Activated CD8-positive, alpha-beta T cell treated with anti-CD3 and anti-CD28 coated beads for 36 hours (primary cell): Measurements from ENCODE around the gene AGFG1. TPM values are rescaled to one million over a fixed set of nuclear protein-coding genes. Genes with fewer than 3 reads are reported as not detected.
"Not testable (repeated sequence)": the region's sequence is repeated elsewhere in the genome, so short reads cannot be mapped to it uniquely, and the experiment has no call there.

Experiments used
- ATAC-seq: fragments of 200-7000 bp; cut with Tn5 transposase; one replicate; pipeline ENCODE4 v1.10.0; 2021; ENCODE audit warnings: mild to moderate bottlenecking, moderate library complexity
- CTCF ChIA-PET: fragments of 350-600 bp; sonication (Branson Sonifier 250); formaldehyde crosslinking; loops from one replicate; lab custom pipeline; 2021; ENCODE audit warnings: antibody characterized with exemption; lab: Charles Lee
- POLR2A ChIA-PET: fragments of 350-600 bp; sonication (Branson Sonifier 250); formaldehyde crosslinking; loops from one replicate; lab custom pipeline; 2021; ENCODE audit warnings: antibody characterized with exemption; lab: Charles Lee
- DNase-seq: peaks from one replicate; pipeline ENCODE4 v3.0.0-alpha.2; 2020
- H3K27ac Mint-ChIP-seq: one replicate; pipeline ENCODE4 v1.8.0; 2021; ENCODE audit warnings: mild to moderate bottlenecking, mixed read lengths
- H3K27me3 Mint-ChIP-seq: one replicate; pipeline ENCODE4 v1.8.0; 2021; ENCODE audit warnings: mixed read lengths
- H3K36me3 Mint-ChIP-seq: one replicate; pipeline ENCODE4 v1.8.0; 2021; ENCODE audit warnings: low read depth, mixed read lengths
- H3K4me1 Mint-ChIP-seq: one replicate; pipeline ENCODE4 v1.8.0; 2021; ENCODE audit warnings: low read depth, mixed read lengths
- H3K4me3 Mint-ChIP-seq: one replicate; pipeline ENCODE4 v1.8.0; 2021; ENCODE audit warnings: mild to moderate bottlenecking, moderate library complexity, mixed read lengths
- H3K9me3 Mint-ChIP-seq: one replicate; pipeline ENCODE4 v1.8.0; 2021; ENCODE audit warnings: mixed read lengths
- CTCF ChIP-seq: fragments of 200-600 bp; IDR thresholded peaks from one replicate; pipeline ENCODE4 v1.8.0; 2022; ENCODE audit warnings: antibody characterized with exemption, mild to moderate bottlenecking
- intact Hi-C: fragments of 100-400 bp; cut with micrococcal nuclease; formaldehyde crosslinking; loops from one replicate; pipeline ENCODE4 v1.10.0; 2022
- total RNA-seq, 2 experiments: library from RNA; stranded (reverse); gene quantifications; one replicate each; pipeline ENCODE4 v1.2.3, GENCODE V29; 2021

AGFG1 gene
- total RNA-seq, 2 experiments from 2014 or later: 117 to 119 TPM

GRCh38 chr2:227517724-227518123, 45.8 kb downstream of the AGFG1 start:
- Mint-ChIP-seq H3K4me3 (no peak overlapping the region), H3K27me3 (no peaks in the 10 kb centered on the region), H3K36me3 (peaks cover 18% of the 10 kb centered on the region), H3K9me3 (no peaks in the 10 kb centered on the region), H3K4me1 (peaks cover 46% of the 10 kb centered on the region), H3K27ac (no peak overlapping the region)
- ATAC-seq: no peak
- POLR2A ChIA-PET: no interaction called here
- intact Hi-C loops: no loop called here
- no peak for TF ChIP-seq CTCF
- no peak for DNase-seq
- CTCF ChIA-PET: no interaction called here

- H3K36me3 Mint-ChIP-seq: peaks cover 18% of the 10 kb centered on the region
- CTCF ChIA-PET: interaction anchor here (1.4 kb wide), 1 partner anchor 38 kb away, joined by 5 read pairs; no protein-coding TSS in a partner anchor
- DNase-seq, H3K27me3 Mint-ChIP-seq, ATAC-seq, H3K4me3 Mint-ChIP-seq, intact Hi-C loops, POLR2A ChIA-PET, H3K9me3 Mint-ChIP-seq, H3K27ac Mint-ChIP-seq: not testable (repeated sequence)
- H3K4me1 Mint-ChIP-seq: peaks cover 45% of the 10 kb centered on the region
These were observed 46.4 kb downstream of the AGFG1 start for GRCh38 chr2:227518278-227518865.

GRCh38 chr2:227521178-227521577, 49.2 kb downstream of the AGFG1 start:
- POLR2A ChIA-PET, H3K27ac Mint-ChIP-seq, DNase-seq, intact Hi-C loops, H3K9me3 Mint-ChIP-seq, H3K27me3 Mint-ChIP-seq, H3K4me3 Mint-ChIP-seq, ATAC-seq: not testable (repeated sequence)
- CTCF ChIA-PET: interaction anchor here (1.2 to 2.0 kb wide), 3 partner anchors 16 to 50 kb away, joined by 3 to 6 read pairs (median 5); no protein-coding TSS in a partner anchor
- H3K36me3 Mint-ChIP-seq: peaks cover 31% of the 10 kb centered on the region
- peaks cover 29% of the 10 kb centered on the region for H3K4me1 Mint-ChIP-seq

GRCh38 chr2:227524665-227525064, 52.7 kb downstream of the AGFG1 start:
- H3K4me1 Mint-ChIP-seq: peaks cover 31% of the 10 kb centered on the region
- DNase-seq: no peak
- ChIA-PET POLR2A (no interaction called here), CTCF (no interaction called here)
- peaks cover 43% of the 10 kb centered on the region for H3K36me3 Mint-ChIP-seq
- H3K9me3 Mint-ChIP-seq: no peaks in the 10 kb centered on the region
- ATAC-seq: no peak
- intact Hi-C loops: loop anchor here (5.0 kb wide), 1 partner anchor 42 kb away; no protein-coding TSS in a partner anchor
- no peak overlapping the region for H3K4me3 Mint-ChIP-seq
- H3K27me3 Mint-ChIP-seq: no peaks in the 10 kb centered on the region
- TF ChIP-seq CTCF: no peak
- H3K27ac Mint-ChIP-seq: no peak overlapping the region

- CTCF ChIA-PET: interaction anchor here (1.8 kb wide), 1 partner anchor 56 kb away, joined by 5 read pairs; no protein-coding TSS in a partner anchor
- TF ChIP-seq CTCF: no peak
These were observed 55.4 kb downstream of the AGFG1 start for GRCh38 chr2:227527351-227527750.

GRCh38 chr2:227528803-227529202, 56.8 kb downstream of the AGFG1 start:
- Mint-ChIP-seq H3K4me1 (peaks cover 13% of the 10 kb centered on the region), H3K27me3 (no peaks in the 10 kb centered on the region), H3K9me3 (no peaks in the 10 kb centered on the region), H3K4me3 (no peak overlapping the region), H3K27ac (peak overlapping the region; percentile 62), H3K36me3 (peaks cover 57% of the 10 kb centered on the region)
- no peak for DNase-seq
- no peak for TF ChIP-seq CTCF
- intact Hi-C loops: loop anchor here (5.0 kb wide), 1 partner anchor 47 kb away; no protein-coding TSS in a partner anchor
- ChIA-PET POLR2A (no interaction called here), CTCF (interaction anchor here (1.8 kb wide), 1 partner anchor 58 kb away, joined by 5 read pairs; no protein-coding TSS in a partner anchor)
- ATAC-seq: no peak

More at GRCh38 chr2:227527351-227527750, 55.4 kb downstream of the AGFG1 start:
- no peak for DNase-seq
- POLR2A ChIA-PET: no interaction called here
- H3K27me3 Mint-ChIP-seq: no peaks in the 10 kb centered on the region
- no peak overlapping the region for H3K27ac Mint-ChIP-seq
- no peak overlapping the region for H3K4me3 Mint-ChIP-seq
- no peaks in the 10 kb centered on the region for H3K9me3 Mint-ChIP-seq
- intact Hi-C loops: loop anchor here (5.0 kb wide), 1 partner anchor 45 kb away; no protein-coding TSS in a partner anchor
- peaks cover 48% of the 10 kb centered on the region for H3K36me3 Mint-ChIP-seq
- no peak for ATAC-seq
- peaks cover 22% of the 10 kb centered on the region for H3K4me1 Mint-ChIP-seq
